Neural crest cell (in vitro differentiated cells): ENCODE results near the gene GSE1. TPM values are rescaled to one million over a fixed set of nuclear protein-coding genes. Genes with fewer than 3 reads are reported as not detected.

Experiments used
- DNase-seq: peaks from one replicate; pipeline ENCODE4 v3.0.0; 2021; ENCODE audit warnings: low read depth, mixed read lengths, low spot score
- H3K27ac Mint-ChIP-seq: one replicate; pipeline ENCODE4 v1.8.0; 2021; ENCODE audit warnings: mild to moderate bottlenecking, mixed read lengths; ENCODE audit not compliant: unreplicated experiment
- H3K27me3 Mint-ChIP-seq: 2 replicates; pipeline ENCODE4 v1.8.0; 2021; ENCODE audit warnings: low read depth, mild to moderate bottlenecking, mixed read lengths
- H3K36me3 Mint-ChIP-seq: 2 replicates; pipeline ENCODE4 v1.8.0; 2021; ENCODE audit warnings: low read depth, mild to moderate bottlenecking, mixed read lengths
- H3K4me1 Mint-ChIP-seq: 2 replicates; pipeline ENCODE4 v1.8.0; 2021; ENCODE audit warnings: mixed read lengths
- H3K4me3 Mint-ChIP-seq: one replicate; pipeline ENCODE4 v1.8.0; 2021; ENCODE audit warnings: mild to moderate bottlenecking, mixed read lengths
- H3K9me3 Mint-ChIP-seq: 2 replicates; pipeline ENCODE4 v1.8.0; 2021; ENCODE audit warnings: mixed read lengths
- total RNA-seq: library from RNA; stranded (reverse); gene quantifications from 2 replicates; pipeline ENCODE4 v1.2.1, GENCODE V29; 2021
- TF ChIP-seq, protein P1 (sequence below): fragments of 200-600 bp; sonication (generic); conservative IDR thresholded peaks from 2 replicates; pipeline ENCODE4 v1.5.0; 2021; ENCODE audit warnings: antibody characterized with exemption, mild to moderate bottlenecking

The GSE1 gene
- total RNA-seq, 1 donor from 2014 or later: 27.3 TPM

DNA sequence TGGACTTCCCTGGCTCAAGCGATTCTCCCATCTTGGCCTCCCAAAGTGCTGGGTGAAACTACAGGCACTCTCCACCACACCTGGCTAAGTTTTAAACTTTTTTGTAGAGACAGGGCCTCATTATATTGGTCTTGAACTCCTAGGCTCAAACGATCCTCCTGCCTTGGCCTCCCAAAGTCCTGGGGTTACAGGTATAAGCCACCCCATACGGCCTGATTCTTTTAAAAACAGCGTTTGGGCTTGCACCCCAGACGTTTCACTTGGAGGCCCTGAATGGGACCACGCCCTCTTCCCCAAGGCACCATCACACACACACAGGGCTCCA, 105.0 kb downstream of the GSE1 start:
- DNase-seq: no peak
- H3K4me1 Mint-ChIP-seq: peaks cover 41% of the 10 kb centered on the region
- H3K27me3 Mint-ChIP-seq: peaks cover 13% of the 10 kb centered on the region
- no peaks in the 10 kb centered on the region for H3K9me3 Mint-ChIP-seq
- H3K27ac Mint-ChIP-seq: no peak overlapping the region
- H3K4me3 Mint-ChIP-seq: peak overlapping the region; percentile 41
- TF ChIP-seq, protein P1, sequence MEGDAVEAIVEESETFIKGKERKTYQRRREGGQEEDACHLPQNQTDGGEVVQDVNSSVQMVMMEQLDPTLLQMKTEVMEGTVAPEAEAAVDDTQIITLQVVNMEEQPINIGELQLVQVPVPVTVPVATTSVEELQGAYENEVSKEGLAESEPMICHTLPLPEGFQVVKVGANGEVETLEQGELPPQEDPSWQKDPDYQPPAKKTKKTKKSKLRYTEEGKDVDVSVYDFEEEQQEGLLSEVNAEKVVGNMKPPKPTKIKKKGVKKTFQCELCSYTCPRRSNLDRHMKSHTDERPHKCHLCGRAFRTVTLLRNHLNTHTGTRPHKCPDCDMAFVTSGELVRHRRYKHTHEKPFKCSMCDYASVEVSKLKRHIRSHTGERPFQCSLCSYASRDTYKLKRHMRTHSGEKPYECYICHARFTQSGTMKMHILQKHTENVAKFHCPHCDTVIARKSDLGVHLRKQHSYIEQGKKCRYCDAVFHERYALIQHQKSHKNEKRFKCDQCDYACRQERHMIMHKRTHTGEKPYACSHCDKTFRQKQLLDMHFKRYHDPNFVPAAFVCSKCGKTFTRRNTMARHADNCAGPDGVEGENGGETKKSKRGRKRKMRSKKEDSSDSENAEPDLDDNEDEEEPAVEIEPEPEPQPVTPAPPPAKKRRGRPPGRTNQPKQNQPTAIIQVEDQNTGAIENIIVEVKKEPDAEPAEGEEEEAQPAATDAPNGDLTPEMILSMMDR: no peak
- peaks cover 3% of the 10 kb centered on the region for H3K36me3 Mint-ChIP-seq

GRCh38 chr16:85718682-85719081, 105.6 kb downstream of the GSE1 start:
- Mint-ChIP-seq H3K4me3 (no peak overlapping the region), H3K27me3 (peaks cover 13% of the 10 kb centered on the region), H3K36me3 (peaks cover 3% of the 10 kb centered on the region), H3K9me3 (no peaks in the 10 kb centered on the region), H3K4me1 (peaks cover 35% of the 10 kb centered on the region), H3K27ac (no peak overlapping the region)
- TF ChIP-seq, protein P1: peak; percentile 63
- DNase-seq: peak; percentile 23

- Mint-ChIP-seq H3K27ac (peak overlapping the region; percentile 43), H3K36me3 (peaks cover 3% of the 10 kb centered on the region), H3K27me3 (peaks cover 13% of the 10 kb centered on the region), H3K4me1 (peaks cover 34% of the 10 kb centered on the region), H3K4me3 (no peak overlapping the region), H3K9me3 (no peaks in the 10 kb centered on the region)
- TF ChIP-seq, protein P1: no peak
- DNase-seq: no peak
Measured at GRCh38 chr16:85719605-85720301, 106.6 kb downstream of the GSE1 start.

- Mint-ChIP-seq H3K36me3 (peaks cover 3% of the 10 kb centered on the region), H3K27me3 (peaks cover 10% of the 10 kb centered on the region), H3K9me3 (no peaks in the 10 kb centered on the region), H3K4me1 (peaks cover 29% of the 10 kb centered on the region), H3K4me3 (no peak overlapping the region), H3K27ac (no peak overlapping the region)
- TF ChIP-seq, protein P1: no peak
- no peak for DNase-seq
Measured at GRCh38 chr16:85720302-85720637, 107.1 kb downstream of the GSE1 start.

- Mint-ChIP-seq H3K9me3 (no peaks in the 10 kb centered on the region), H3K4me1 (peaks cover 15% of the 10 kb centered on the region), H3K36me3 (no peaks in the 10 kb centered on the region), H3K27me3 (peaks cover 2% of the 10 kb centered on the region), H3K27ac (no peak overlapping the region), H3K4me3 (no peak overlapping the region)
- peak; percentile 45 for DNase-seq
- TF ChIP-seq, protein P1: no peak
Measured at GRCh38 chr16:85722128-85722893, 109.2 kb downstream of the GSE1 start.
